HG02943 (cell line): ENCODE data around the gene ZG16.
"Not testable (repeated sequence)": the region's sequence is repeated elsewhere in the genome, so short reads cannot be mapped to it uniquely, and the experiment has no call there.

Experiments
- ATAC-seq: cut with Tn5 transposase; IDR thresholded peaks from one replicate; pipeline ENCODE4 v1.9.1; 2021; ENCODE audit warnings: mild to moderate bottlenecking, low read depth, moderate library complexity; ENCODE audit not compliant: unreplicated experiment

The ZG16 gene

GRCh38 chr16:29747947-29748759 lies 29.9 kb upstream of the ZG16 start:
- no peak for ATAC-seq

- ATAC-seq: not testable (repeated sequence)
Observed at GRCh38 chr16:29748760-29749149, 29.3 kb upstream of the ZG16 start.

GRCh38 chr16:29753516-29753915 lies 24.5 kb upstream of the ZG16 start:
- ATAC-seq: no peak

GRCh38 chr16:29756654-29757053 lies 21.4 kb upstream of the ZG16 start:
- ATAC-seq: no peak

GRCh38 chr16:29757086-29757485 lies 21.0 kb upstream of the ZG16 start:
- not testable (repeated sequence) for ATAC-seq

GRCh38 chr16:29757950-29758466 lies 20.0 kb upstream of the ZG16 start:
- no peak for ATAC-seq

- ATAC-seq: no peak
Observed at GRCh38 chr16:29760567-29761279, 17.3 kb upstream of the ZG16 start.

GRCh38 chr16:29761280-29761651 lies 16.8 kb upstream of the ZG16 start:
- ATAC-seq: not testable (repeated sequence)

GRCh38 chr16:29761882-29762281 lies 16.2 kb upstream of the ZG16 start:
- no peak for ATAC-seq

- ATAC-seq: no peak
Observed at GRCh38 chr16:29763326-29763725, 14.7 kb upstream of the ZG16 start.

GRCh38 chr16:29765167-29766032 lies 12.7 kb upstream of the ZG16 start:
- no peak for ATAC-seq

GRCh38 chr16:29766571-29766970 lies 11.5 kb upstream of the ZG16 start:
- ATAC-seq: no peak

GRCh38 chr16:29767062-29767461 lies 11.0 kb upstream of the ZG16 start:
- no peak for ATAC-seq

- no peak for ATAC-seq
Observed at GRCh38 chr16:29769507-29769906, 8.5 kb upstream of the ZG16 start.

- ATAC-seq: no peak
Observed at GRCh38 chr16:29770250-29770929, 7.7 kb upstream of the ZG16 start.

GRCh38 chr16:29772330-29772729 lies 5.7 kb upstream of the ZG16 start:
- ATAC-seq: not testable (repeated sequence)

- ATAC-seq: no peak
Observed at GRCh38 chr16:29774730-29775129, 3.3 kb upstream of the ZG16 start.

GRCh38 chr16:29775742-29776408 lies 2.2 kb upstream of the ZG16 start:
- ATAC-seq: no peak

GRCh38 chr16:29779474-29779873 lies 1.4 kb downstream of the ZG16 start:
- no peak for ATAC-seq
